HG03135 (cell line): ENCODE results near the gene PSMC5.
"Not testable (repeated sequence)": the region's sequence is repeated elsewhere in the genome, so short reads cannot be mapped to it uniquely, and the experiment has no call there.

ENCODE experiments used
- ATAC-seq: cut with Tn5 transposase; IDR thresholded peaks from one replicate; pipeline ENCODE4 v1.9.1; 2021; ENCODE audit warnings: mild to moderate bottlenecking, moderate library complexity; ENCODE audit not compliant: unreplicated experiment

PSMC5 gene

DNA sequence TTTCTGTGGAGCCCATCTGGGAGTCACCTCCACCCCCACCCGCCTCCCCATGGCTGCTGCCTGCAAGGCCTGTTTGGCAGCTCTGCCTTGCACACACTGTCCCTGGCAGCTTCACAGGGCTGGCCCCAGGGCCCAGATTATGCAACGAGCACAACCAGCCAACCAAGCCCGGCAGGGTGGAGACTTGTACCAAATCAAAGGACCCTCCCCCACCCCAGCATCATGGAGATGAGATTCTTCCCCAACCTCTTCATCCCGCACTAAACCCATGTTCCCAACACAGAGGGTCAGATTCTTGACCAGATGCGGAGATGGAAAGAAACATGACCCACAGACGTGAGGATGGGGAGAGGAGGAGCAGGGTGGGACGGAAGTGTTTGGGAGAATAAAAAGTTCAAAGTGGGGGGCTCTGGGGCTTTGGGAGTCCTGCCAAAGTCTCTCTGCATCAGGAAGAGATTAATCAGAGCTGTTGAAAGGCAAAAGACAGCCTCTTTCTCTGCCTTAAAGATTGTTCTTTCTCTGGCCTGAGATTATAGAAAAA lies 11.5 kb downstream of the PSMC5 start:
- no peak for ATAC-seq

DNA sequence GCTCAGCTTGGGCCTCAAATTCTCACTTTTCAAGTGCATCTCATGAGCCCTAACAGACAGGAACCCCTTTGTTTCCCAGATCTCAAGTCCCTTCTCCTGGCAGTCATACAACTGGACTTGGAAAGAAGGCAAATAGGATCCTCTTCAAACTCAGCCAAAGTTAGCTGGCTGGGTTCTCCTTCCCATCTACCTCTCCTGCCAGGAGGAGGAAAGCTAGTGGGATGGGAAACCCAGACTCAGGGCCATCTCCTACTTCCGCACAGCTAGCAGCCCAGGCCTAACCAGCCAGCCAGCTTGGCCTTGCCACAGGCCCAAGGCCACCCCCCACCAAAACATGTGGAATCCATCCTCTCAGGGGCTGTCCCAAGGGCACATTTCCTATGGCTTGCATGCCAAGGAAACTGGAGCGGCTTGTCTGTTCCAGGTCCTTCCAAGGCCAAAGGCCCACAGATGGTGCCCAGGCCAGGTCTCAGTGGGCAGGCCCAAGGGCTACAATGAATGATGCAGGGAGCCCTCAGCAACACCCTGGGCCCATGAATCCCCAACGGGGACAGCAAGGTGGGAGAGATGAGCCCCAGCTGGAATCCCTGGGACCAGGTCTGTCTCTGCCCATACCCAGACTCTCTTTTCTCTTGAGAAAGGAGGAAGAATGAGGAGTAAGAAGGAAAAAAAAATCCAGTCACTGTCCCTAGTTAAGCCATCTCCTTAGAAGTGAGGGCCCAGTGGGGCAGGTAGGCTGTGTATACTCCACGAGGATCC lies 13.5 kb downstream of the PSMC5 start:
- ATAC-seq: no peak

DNA sequence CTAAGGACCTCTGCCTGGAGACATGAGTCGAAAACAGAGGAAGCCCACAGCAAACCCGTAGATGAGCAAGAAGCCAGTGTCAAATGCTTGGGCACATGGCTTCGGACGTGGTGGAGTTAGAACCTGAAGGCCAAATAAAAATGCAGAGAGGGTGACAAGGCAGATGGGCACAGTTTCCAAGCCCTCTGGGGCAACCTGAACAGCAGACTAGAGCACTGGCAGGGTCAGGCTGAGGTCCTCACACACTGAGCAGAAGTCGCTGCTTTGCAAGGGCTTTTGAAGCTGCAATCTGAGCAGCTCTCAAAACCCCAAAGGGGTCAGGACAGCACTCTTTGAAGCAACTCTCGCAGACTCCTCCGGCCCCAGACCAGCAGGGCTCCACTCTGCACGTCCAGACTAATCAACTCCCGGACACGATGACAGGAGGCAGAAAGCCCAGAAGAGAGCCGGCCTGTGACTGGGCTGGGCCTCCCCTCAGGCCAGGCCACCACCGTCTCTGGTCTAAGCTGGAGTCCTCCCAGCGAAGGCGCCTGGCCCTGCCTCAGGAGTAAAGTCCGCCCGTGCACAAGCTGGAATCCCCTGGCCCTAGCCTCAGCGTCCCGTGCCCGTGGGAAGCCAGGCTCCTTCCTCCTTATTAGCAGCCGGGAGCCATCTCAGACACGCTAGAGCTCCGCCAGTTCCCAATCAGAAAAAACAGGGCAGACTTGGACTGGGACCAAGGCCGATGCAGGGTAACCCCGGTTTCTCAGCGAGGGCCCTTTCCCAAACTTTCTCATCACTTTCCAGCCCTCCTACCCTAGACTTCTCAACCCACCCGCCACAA lies 14.3 kb downstream of the PSMC5 start:
- ATAC-seq: no peak

DNA sequence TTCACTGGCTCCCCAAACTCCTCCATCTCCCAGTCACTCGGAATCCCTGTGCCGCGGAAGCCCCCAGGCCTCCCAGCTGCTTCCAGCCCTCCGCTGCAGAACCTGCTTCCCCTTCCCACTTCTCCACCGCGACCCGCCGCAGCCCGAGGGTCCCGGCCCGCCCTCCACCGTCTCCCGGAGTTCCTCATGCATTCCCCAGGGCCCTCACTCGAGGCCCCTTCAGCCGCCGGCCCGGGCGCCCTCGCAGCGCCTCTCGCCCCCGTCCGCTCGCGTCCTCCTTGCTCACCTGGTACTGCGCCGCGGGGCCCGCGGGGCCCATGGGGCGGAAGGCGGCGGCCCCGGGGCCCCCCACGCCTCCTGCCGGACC lies 14.9 kb downstream of the PSMC5 start:
- ATAC-seq: peak; percentile 33

DNA sequence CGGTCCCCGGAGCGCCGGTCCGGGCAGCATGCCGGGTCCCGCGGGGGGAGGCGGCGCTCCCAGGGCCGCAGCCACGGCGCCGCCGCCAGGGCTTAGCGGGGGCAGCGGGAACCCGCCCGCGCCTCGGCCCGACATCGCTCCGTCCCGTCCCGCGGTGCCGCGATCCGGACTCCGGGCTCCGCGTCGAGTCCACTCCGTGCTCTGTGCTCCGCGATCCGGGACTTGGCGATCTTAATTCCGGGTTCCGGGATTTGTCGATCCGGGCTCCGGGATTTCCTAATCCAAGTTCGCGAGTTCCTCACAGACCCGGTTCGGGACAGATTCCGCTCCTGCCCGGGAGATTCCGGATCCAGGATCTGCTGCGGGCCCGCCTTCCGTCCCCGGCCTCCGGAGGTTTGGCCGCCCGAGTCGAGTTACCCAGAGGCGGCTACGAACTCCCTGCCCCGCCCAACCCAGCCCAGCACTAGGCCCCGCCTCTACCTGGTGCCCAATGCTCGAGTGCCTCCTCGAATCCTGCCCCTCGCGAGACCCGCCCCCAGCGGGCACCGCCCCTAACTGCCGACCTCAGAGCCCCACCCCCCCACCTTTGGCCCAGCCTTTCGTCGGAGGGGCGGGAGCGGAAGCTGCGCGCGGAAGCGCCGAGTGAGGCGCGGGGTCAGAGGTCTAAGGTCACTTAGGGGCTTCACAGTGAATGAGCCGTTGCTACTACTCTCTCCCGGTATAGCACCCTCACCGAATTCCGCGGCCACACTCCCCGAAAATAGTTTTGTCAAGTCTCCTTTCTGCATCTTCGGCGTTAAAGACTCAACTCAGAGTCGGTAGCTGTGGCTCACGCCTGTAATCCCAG lies 15.5 kb downstream of the PSMC5 start, which contains the start of gene SMARCD2:
SMARCD2 (minus strand) TSS at position 146 of the 847 bp plus-strand sequence; CDS start at position 135, 11 bp downstream.
- ATAC-seq: peak; percentile 73

DNA sequence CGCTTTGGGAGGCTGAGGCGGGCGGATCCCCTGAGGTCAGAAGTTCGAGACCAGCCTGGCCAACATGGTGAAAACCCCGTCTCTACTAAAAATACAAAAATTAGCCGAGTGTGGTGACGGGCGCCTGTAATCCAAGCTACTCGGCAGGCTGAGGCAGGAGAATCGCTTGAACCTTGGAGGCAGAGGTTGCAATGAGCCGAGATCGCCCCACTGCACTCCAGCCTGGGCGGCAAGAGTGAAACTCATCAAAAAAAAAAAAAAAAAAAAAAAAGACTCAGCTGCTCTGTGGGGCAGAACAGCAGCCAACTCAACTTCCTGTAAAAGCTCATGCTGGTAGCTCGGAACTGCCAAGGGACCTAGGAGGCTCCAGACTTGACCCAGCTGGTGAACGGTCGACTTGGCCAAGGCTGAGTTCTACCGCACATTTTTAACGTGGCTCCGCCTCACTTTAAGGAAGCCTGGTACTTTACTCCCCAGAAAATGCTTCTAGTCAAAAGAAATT lies 16.2 kb downstream of the PSMC5 start:
- ATAC-seq: not testable (repeated sequence)

DNA sequence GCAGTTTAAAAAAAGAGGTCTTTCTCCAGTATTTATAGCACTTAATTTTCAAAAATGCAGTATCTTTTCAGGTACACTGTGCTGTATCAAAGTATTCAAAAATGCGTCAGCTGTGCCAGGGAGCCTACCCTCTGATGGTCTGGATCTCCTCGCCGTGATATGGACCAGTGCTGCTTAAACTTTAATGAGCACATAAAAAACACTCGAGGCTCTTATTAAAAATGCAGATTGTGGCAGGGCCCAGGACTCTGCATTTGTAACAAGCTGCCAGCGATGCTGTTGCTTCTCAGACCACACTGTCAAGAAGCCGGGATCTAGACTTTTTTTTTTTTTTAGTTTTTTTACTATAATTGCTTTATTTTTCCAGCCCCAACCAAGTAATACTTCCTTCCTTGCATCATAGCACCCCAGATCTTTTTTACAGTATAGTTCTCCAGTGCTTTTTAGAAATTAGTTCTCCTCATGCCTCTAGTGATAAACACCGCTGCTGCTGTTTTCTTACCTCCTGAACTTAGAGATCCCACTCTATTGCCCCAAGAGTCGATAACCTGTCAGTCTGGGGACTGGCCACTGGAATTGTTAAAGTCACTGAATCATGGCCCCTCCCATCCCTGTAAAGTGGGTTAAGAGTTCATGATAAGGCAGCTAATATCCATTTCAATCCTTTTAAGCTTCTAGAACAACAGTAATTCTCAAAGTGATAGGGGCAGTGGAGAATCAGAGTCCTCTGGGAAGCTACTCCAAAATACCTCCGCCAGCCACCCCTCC lies 16.9 kb downstream of the PSMC5 start:
- ATAC-seq: no peak

DNA sequence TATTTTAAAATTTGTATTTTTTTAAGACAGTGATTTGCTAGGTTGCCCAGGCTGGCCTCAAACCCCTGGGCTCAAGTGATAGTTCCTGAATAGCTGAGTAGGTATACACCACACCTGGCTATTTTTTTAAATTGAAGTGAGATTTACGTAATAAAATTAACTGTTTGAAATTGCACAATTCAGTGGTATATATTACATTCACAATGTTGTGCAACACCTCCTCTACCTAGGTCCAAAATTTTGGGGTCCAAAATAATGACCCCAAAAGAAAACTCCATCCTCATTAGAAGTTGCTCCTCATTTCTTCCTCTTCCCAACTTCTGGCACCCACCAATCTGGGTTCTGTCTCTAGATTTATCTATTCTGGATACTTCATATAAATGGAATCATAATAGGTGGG lies 18.3 kb downstream of the PSMC5 start:
- no peak for ATAC-seq

DNA sequence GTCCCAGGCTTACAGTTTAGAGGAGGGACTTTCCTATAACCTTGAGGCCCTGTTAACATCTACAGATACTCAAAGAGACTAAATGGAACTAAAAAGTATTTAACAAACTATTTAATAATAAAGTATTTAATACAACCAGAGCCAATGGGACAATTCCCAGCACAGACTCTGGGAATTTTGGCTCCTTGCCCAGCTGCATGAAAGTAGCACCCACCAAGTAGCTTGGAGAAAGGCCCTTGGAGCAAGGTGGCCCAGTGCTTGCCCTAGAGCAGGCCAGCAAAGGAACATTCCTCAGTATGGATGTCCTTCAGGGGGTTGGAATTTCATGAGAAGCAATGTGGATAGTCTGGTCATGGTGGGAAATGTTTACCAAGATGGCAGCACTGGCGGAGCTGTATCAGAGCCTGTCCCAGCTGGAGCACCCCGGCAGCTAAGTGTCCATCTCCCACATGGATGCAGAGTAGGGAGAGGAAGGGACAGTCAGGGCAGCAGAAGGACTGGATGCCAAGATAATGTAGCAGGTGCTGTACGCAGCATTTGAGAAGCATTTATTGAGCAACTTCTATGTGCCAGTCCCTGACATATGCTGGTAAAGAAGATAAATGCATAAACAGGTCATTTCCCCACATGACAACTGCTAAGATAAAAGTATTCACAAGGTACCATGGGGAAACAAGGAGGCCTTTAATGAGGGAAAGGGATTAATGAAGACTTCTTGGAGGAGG lies 20.5 kb downstream of the PSMC5 start:
- no peak for ATAC-seq

DNA sequence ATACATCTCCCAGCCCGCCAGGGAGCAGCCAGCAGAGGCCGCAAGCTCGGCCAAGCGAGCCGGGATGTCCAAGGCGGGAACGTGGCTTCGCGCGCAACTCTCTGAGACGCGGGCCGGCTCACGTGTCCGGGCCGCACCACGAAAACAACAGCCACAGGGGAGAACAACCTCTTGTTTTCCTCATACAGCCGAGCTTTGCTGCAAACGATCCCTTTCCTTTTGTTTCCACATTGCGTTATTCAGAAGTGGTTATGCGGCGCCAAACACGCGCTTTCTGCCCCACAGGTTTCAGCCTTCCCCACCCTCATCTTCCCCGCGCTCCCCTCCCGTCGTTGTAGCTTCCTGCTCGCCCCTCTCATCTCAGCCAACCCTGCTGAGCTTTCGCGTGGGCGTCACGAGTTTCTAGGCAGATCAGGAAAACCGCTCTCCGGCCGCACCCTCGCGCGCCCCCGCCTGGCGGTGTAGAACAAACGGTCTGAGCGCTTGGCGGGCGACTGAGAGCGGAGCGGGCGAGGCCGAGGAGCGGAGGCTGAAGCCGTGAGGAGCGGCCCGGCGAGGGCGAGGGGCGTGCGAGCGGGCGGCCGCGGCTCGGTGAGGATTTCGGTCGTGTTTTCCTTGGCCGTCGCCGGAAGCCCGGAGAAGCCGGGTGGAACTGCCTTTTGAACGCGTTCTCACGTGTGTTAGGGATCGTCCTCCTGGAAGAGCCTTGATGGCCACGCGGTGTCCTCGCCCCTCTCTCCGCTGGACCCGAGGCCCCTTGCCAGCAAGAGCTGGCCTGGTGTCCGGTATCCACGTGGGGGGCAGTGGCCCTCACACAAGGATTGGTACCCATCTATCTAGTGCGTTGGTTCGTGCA lies 21.8 kb downstream of the PSMC5 start:
- peak; percentile 87 for ATAC-seq

DNA sequence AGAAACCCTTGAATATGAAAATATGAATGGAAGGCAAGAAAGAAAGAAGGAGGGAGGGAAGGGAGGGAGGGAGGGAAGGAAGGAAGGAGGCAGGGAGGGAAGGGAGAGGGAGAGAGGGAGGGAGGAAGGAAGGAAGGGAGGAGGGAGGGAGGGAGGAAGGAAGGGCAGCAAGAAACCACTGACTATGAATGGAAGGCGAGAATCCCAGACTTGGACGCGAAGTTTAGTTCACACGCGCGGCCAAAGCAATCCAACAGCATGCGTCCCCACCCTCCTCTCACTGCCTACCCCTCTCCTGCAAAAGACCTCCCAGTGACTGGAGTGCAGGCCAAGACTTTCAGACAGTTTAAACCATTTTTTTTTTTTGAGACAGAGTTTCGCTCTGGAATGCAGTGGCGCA lies 23.2 kb downstream of the PSMC5 start:
- no peak for ATAC-seq

DNA sequence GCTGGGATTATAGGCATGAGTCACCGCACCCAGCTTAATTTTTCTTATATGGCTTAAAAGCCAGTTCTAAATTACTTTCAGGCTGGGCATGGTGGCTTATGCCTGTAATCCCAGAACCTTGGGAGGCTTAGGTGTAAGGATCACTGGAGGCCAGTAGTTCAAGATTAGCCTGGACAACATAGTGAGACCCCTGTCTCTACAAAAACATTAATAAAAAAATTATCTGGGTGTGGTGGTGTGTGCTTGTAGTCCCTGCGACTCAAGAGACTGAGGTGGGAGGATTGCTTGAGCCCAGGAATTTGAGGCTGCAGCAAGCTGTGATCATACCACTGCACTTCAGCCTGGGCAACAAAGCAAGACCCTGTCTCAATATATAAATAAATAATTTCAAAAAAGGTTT lies 26.0 kb downstream of the PSMC5 start:
- ATAC-seq: no peak

DNA sequence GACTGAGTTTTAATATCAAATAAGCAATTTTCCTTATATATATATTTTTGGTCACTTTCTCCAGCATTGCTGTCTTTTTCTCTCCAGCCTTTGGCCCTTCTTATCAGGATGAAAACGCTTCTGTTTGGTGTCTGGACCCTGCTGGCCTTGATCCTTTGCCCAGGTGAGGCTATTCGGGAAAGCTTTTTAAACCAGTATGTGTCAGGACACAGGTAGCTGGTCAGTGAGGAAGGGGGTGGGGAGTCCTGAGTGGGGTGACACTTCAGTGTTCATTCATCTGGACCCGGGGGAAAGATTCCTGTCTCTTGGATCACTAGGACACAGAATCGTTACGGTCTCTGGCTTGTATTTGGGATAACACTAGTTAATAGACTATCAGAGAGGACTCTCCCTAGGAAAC lies 27.5 kb downstream of the PSMC5 start:
- ATAC-seq: no peak

DNA sequence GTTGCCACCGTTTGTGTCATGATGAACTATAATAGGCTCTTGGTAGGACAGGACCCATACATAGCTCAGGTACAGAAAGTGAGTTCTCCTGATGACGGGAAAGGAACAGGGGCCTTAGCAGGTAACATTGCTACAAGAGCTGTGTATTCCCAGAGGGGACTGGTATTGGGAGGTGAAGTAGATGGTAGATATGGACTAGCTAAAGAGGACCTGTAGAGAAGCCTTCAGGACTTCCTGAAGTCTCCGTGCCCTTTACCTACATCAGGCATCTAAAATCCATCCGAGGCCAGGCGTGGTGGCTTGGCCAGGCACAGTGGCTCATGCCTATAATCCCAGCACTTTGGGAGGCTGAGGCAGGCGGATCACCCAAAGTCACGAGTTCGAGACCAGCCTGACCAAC lies 28.0 kb downstream of the PSMC5 start:
- no peak for ATAC-seq

DNA sequence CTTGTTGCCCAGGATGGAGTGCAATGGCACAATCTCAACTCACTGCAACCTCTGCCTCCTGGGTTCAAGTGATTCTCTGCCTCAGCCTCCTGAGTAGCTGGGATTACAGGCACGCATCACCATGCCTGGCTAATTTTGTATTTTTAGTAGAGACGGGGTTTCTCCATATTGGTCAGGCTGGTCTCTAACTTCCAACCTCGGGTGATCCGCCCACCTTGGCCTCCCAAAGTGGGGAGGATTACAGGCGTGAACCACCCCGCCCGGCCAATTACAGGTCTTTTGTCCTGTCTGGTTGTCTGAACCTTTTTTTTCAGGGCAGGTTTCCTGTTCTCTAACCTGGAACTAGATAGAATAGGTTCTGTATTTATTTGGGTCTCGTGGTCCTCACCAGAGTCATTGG lies 29.2 kb downstream of the PSMC5 start:
- not testable (repeated sequence) for ATAC-seq

DNA sequence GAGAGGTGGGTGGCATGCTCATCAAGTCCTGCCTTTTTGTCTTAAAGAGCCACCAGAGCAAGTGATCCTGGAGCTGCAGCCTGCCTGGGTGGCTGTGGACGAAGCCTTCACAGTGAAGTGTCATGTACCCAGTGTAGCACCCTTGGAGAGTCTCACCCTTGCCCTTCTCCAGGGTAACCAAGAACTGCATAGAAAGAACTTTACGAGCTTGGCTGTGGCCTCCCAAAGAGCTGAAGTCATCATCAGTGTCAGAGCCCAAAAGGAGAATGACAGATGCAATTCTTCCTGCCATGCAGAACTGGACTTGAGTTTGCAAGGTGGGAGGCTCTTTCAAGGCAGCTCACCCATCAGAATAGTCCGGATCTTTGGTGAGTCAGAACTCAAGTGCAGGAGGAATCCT lies 32.0 kb downstream of the PSMC5 start:
- no peak for ATAC-seq

DNA sequence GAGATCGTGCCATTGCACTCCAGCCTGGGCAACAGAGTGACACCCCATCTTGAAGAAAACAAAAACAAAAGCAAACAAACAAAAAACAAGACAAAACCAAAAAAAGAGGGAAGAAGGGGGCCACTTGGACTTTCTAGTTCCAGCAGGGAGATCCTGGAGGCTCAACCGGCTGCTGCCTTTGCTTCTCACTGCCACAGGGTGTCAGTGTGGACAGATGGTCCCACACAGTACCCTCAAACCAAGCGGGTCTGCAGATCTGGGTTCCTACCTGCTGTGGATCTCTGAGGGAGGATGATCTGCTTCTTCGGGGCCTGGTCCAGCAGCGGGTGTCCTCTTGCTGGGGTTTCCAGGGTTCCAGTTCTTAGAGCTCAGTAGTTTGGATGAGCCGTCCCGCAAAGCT lies 39.4 kb downstream of the PSMC5 start:
- not testable (repeated sequence) for ATAC-seq

DNA sequence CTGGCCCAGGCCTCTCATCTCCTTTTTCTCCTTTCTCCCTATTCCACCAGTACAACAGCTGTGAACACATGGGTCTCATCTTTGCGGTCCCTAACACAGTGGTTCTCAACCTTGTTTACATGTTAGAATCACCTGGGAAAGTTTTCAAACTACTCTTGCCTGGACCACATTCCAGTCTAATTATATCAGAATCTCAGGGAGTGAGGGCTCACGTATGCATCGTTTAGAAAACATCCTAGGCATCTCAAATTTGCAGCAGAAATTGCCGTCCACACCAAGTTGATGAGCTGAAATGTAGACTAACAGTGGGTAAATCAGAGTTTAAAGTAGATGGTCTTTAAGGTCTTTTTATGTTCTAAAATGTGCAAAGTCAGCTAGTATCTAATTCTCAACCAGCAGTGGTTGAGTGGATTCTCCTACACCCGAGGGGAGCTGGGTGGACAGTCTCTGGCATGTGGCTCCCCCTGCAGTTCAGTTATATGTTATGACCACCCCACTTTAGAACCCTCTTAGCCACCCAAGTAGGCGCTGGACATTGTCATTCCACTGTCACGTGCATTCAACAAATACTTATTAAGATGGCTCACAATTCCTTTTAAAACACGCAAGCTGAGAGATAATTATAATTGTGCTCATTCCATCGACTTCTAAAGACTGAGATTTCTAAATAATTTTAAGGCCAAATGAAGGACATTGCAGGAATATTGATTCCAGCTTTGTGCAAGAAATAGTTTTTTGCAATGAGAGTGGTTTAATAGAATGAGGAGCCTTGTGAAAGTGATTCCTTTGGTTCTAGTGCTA lies 42.5 kb downstream of the PSMC5 start:
- ATAC-seq: not testable (repeated sequence)
